Pancreas (tissue), 10 donors: ENCODE measurements around the gene SCN7A. TPM values are rescaled to one million over a fixed set of nuclear protein-coding genes. Genes with fewer than 3 reads are reported as not detected.

ENCODE experiments used
- ATAC-seq, 4 donors: fragments of 200-7000 bp; cut with Tn5 transposase; one replicate each; pipeline versions ENCODE4 v1.8.0 to v1.9.1; 2020; ENCODE audit warnings: mild to moderate bottlenecking in 4 of 4, moderate library complexity in 4 of 4
- DNase-seq, 6 donors: peaks; one replicate each; pipeline ENCODE4 v3.0.0-alpha.2; 2020
- FAIRE-seq: peaks from 2 replicates; lab custom pipeline; 2012; peaks lifted over from hg19 to GRCh38; lab: Jason Lieb, UNC
- H3K27ac ChIP-seq, 4 donors: fragments of 200-600 bp; sonication (generic); 1 replicate in 3 of 4; 2 replicates in 1 of 4; pipeline versions ENCODE4 v1.5.0 to v1.8.0; 2020
- H3K27me3 ChIP-seq, 4 donors: fragments of 200-600 bp; one replicate each; pipeline ENCODE4 v1.8.0; 2021
- H3K36me3 ChIP-seq, 3 donors: fragments of 200-600 bp; sonication (generic) in 1 of 3; one replicate each; pipeline versions ENCODE4 v1.5.0 to v1.8.0; 2020 to 2021
- H3K4me1 ChIP-seq, 3 donors: fragments of 200-600 bp; one replicate each; pipeline ENCODE4 v1.8.0; 2021
- H3K4me3 ChIP-seq, 4 donors: fragments of 200-600 bp; sonication (generic) in 2 of 4; one replicate each; pipeline versions ENCODE4 v1.5.0 to v1.8.0; 2020 to 2021
- H3K9me3 ChIP-seq, 4 donors: fragments of 200-600 bp; one replicate each; pipeline ENCODE4 v1.8.0; 2021
- CTCF ChIP-seq, 4 donors: fragments of 200-600 bp; sonication (generic) in 3 of 4; IDR thresholded peaks; one replicate each; pipeline versions ENCODE4 v1.5.0 to v1.8.0; 2021; ENCODE audit warnings: antibody characterized with exemption in 4 of 4
- WGBS, 2 donors: extraction: QIAGEN DNeasy Blood & Tissue Kit; methylation state at CpG; one replicate each; pipeline ENCODE4 v1.1.7; 2013; 5-methylcytosine and 5-hydroxymethylcytosine counted together
- intact Hi-C, 3 donors: fragments of 100-400 bp; cut with DNase I; formaldehyde crosslinking; loops; one replicate each; pipeline versions ENCODE4 v1.11.1 to v1.14.2; 2022
- polyA plus RNA-seq, 2 donors: library from polyadenylated mRNA; stranded (reverse); fragments of 200-250 nt; gene quantifications; one replicate each; pipeline ENCODE4 v1.2.3, GENCODE V29; 2013
- total RNA-seq, 6 donors: library from RNA; stranded (reverse); fragmentation: NEBNext Ultra II Directional in 4 of 6; extraction: Animal tissue kit (Norgen Biotek cat#: 25700) in 4 of 6; gene quantifications; one replicate each; pipeline versions ENCODE4 v1.2.1 to v1.2.4, GENCODE V29; 2021 to 2023
- donor health status: healthy with polysubstance abuse.
- donor health status: DM: no; HTN: no; CAD: no; lungs with moderate emphysema.
- donor health status: DM: no; HTN: no; CAD: no.
- donor health status: control.
- donor health status: control.
- donor health status: Bipolar disorder and iron deficiency.
- donor health status: DM: yes; HTN: yes; CAD: no.
- donor health status: DM: no; HTN: no; CAD: no.
- donor health status: DM: no; HTN: no; CAD: no.
- donor health status: DM: yes; HTN: yes; CAD: no.

SCN7A gene
- total and polyA plus RNA-seq, 8 donors: 0.27 to 7.0 (median 1.3) TPM

- no peak for ATAC-seq
- TF ChIP-seq CTCF (IDR thresholded peaks at IDR 0.05): no peak
Measured at GRCh38 chr2:166448106-166448505, 45.9 kb downstream of the SCN7A start.

GRCh38 chr2:166444306-166444705 lies 49.7 kb downstream of the SCN7A start:
- DNase-seq (no peak), FAIRE-seq (no peak), ATAC-seq (no peak)
- no peaks in the 10 kb centered on the region for H3K27me3 ChIP-seq
- no peak for TF ChIP-seq CTCF (IDR thresholded peaks at IDR 0.05)
- no peak overlapping the region for H3K4me3 ChIP-seq
- no peaks in the 10 kb centered on the region for H3K4me1 ChIP-seq
- intact Hi-C loops: no loop called here
- no peaks in the 10 kb centered on the region for H3K9me3 ChIP-seq
- H3K36me3 ChIP-seq: no peaks in the 10 kb centered on the region
- H3K27ac ChIP-seq: no peak overlapping the region

More at GRCh38 chr2:166448106-166448505, 45.9 kb downstream of the SCN7A start:
- H3K36me3 ChIP-seq: no peaks in the 10 kb centered on the region
- H3K9me3 ChIP-seq: no peaks in the 10 kb centered on the region
- no peak overlapping the region for H3K4me3 ChIP-seq
- DNase-seq (no peak), FAIRE-seq (no peak)
- intact Hi-C loops: no loop called here
- no peak overlapping the region for H3K27ac ChIP-seq
- H3K27me3 ChIP-seq: no peaks in the 10 kb centered on the region
- no peaks in the 10 kb centered on the region for H3K4me1 ChIP-seq

GRCh38 chr2:166440313-166440712 lies 53.7 kb downstream of the SCN7A start:
- H3K9me3 ChIP-seq: no peaks in the 10 kb centered on the region
- no peaks in the 10 kb centered on the region for H3K27me3 ChIP-seq
- WGBS, 2 donors: 75 to 87% methylated on average over 3 of the region's 3 CpGs
- peaks cover 0 to under 1% (median 0%) of the 10 kb centered on the region in 3 donors for H3K4me1 ChIP-seq
- FAIRE-seq (no peak), DNase-seq (no peak), ATAC-seq (no peak)
- H3K27ac ChIP-seq: no peak overlapping the region
- no peak for TF ChIP-seq CTCF (IDR thresholded peaks at IDR 0.05)
- H3K36me3 ChIP-seq: no peaks in the 10 kb centered on the region
- H3K4me3 ChIP-seq: no peak overlapping the region
- intact Hi-C loops: no loop called here

GRCh38 chr2:166439078-166439477 lies 55.0 kb downstream of the SCN7A start:
- ATAC-seq (no peak), FAIRE-seq (no peak), DNase-seq (no peak)
- Histone ChIP-seq H3K27ac (no peak overlapping the region), H3K4me1 (peaks cover 0 to 13% (median 11%) of the 10 kb centered on the region in 3 donors), H3K9me3 (no peaks in the 10 kb centered on the region), H3K27me3 (no peaks in the 10 kb centered on the region), H3K4me3 (no peak overlapping the region), H3K36me3 (no peaks in the 10 kb centered on the region)
- intact Hi-C loops: no loop called here
- TF ChIP-seq CTCF (IDR thresholded peaks at IDR 0.05): no peak

- H3K4me1 ChIP-seq: peaks cover 10 to 20% (median 13%) of the 10 kb centered on the region in 3 donors
- no peaks in the 10 kb centered on the region for H3K9me3 ChIP-seq
- no peak for ATAC-seq
- H3K4me3 ChIP-seq: no peak overlapping the region
- TF ChIP-seq CTCF (IDR thresholded peaks at IDR 0.05): no peak
- no peaks in the 10 kb centered on the region for H3K27me3 ChIP-seq
- intact Hi-C loops: no loop called here
- 86 to 88% methylated on average over 1 of the region's 1 CpG for WGBS, 2 donors
- no peak overlapping the region for H3K27ac ChIP-seq
- no peak for DNase-seq
- FAIRE-seq: no peak
- no peaks in the 10 kb centered on the region for H3K36me3 ChIP-seq
Measured at GRCh38 chr2:166436976-166437375, 57.1 kb downstream of the SCN7A start.
